IMR-90 (cell line): ENCODE results near the gene CAMKMT. TPM values are rescaled to one million over a fixed set of nuclear protein-coding genes. Genes with fewer than 3 reads are reported as not detected.
A peak's percentile ranks its signal among the peaks of the same experiment; 100 is the strongest.

Source experiments
- ATAC-seq: fragments of 200-7000 bp; cut with Tn5 transposase; 2 replicates; pipeline ENCODE4 v1.9.1; 2020; ENCODE audit warnings: low read depth, mild to moderate bottlenecking, moderate library complexity
- BruUV-seq: library from RNA; stranded (reverse); fragments of 400-500 nt; replicated peaks from 2 replicates; lab custom pipeline; 2021; lab: Mats Ljungman, UMichigan
- CTCF ChIA-PET: fragments of 300-600 bp; formaldehyde crosslinking; extraction: SDS; loops from one replicate; lab custom pipeline; 2021; ENCODE audit warnings: antibody characterized with exemption; lab: Yijun Ruan, JAX
- POLR2A ChIA-PET: fragments of 300-600 bp; sonication (Branson Sonifier 250); formaldehyde crosslinking; loops from one replicate; lab custom pipeline; 2022; ENCODE audit warnings: antibody characterized with exemption; ENCODE audit not compliant: unreplicated experiment; lab: Charles Lee
- DNase-seq: peaks from one replicate; pipeline ENCODE4 v3.0.0; 2013
- H2AFZ ChIP-seq: replicated peaks from 2 replicates; pipeline ENCODE3; 2013; ENCODE audit warnings: low read length, mild to moderate bottlenecking; ENCODE audit not compliant: poor library complexity
- H2AK5ac ChIP-seq: 2 replicates; pipeline ENCODE4 v1.6.1; 2013; ENCODE audit warnings: low read depth, low read length, inconsistent platforms
- H2AK9ac ChIP-seq: replicated peaks from 2 replicates; pipeline ENCODE3; 2013; ENCODE audit warnings: mild to moderate bottlenecking, low read depth, low read length, moderate library complexity; ENCODE audit not compliant: poor library complexity
- H2BK120ac ChIP-seq: 2 replicates; pipeline ENCODE4 v1.6.1; 2013; ENCODE audit warnings: low read depth, low read length, inconsistent platforms
- H2BK15ac ChIP-seq: 3 replicates; pipeline ENCODE4 v1.6.1; 2013; ENCODE audit warnings: low read depth, low read length, inconsistent platforms
- H2BK20ac ChIP-seq: 2 replicates; pipeline ENCODE4 v1.6.1; 2013; ENCODE audit warnings: low read depth, mild to moderate bottlenecking, inconsistent platforms, low read length, moderate library complexity
- H2BK5ac ChIP-seq: 2 replicates; pipeline ENCODE4 v1.6.1; 2013; ENCODE audit warnings: mild to moderate bottlenecking, low read depth, low read length, inconsistent platforms; ENCODE audit not compliant: poor library complexity, severe bottlenecking
- H3K14ac ChIP-seq: replicated peaks from 2 replicates; pipeline ENCODE4 v1.6.1; 2013; ENCODE audit warnings: low read depth, low read length, inconsistent platforms
- H3K18ac ChIP-seq: 2 replicates; pipeline ENCODE4 v1.6.1; 2013; ENCODE audit warnings: low read depth, low read length, control low read depth
- H3K23ac ChIP-seq: 2 replicates; pipeline ENCODE4 v1.6.1; 2013; ENCODE audit warnings: low read depth, low read length, inconsistent platforms
- H3K27ac ChIP-seq: 2 replicates; pipeline ENCODE4 v1.5.1; 2013; ENCODE audit warnings: mild to moderate bottlenecking, control low read depth, low read length; ENCODE audit not compliant: insufficient read depth
- H3K27me3 ChIP-seq: 2 replicates; pipeline ENCODE4 v1.6.1; 2013; ENCODE audit warnings: low read length; ENCODE audit not compliant: control insufficient read depth, insufficient read depth
- H3K36me3 ChIP-seq: 2 replicates; pipeline ENCODE4 v1.6.1; 2013; ENCODE audit warnings: low read length, mixed read lengths; ENCODE audit not compliant: control insufficient read depth, insufficient read depth
- H3K4ac ChIP-seq: 2 replicates; pipeline ENCODE4 v1.6.1; 2013; ENCODE audit warnings: low read depth, low read length, inconsistent platforms
- H3K4me1 ChIP-seq: 2 replicates; pipeline ENCODE4 v1.6.1; 2013; ENCODE audit warnings: low read length, mixed read lengths; ENCODE audit not compliant: control insufficient read depth, insufficient read depth
- H3K4me2 ChIP-seq: 2 replicates; pipeline ENCODE4 v1.6.1; 2013; ENCODE audit warnings: low read depth, mild to moderate bottlenecking, control low read depth, low read length, moderate library complexity
- H3K4me3 ChIP-seq: 2 replicates; pipeline ENCODE4 v1.5.1; 2013; ENCODE audit warnings: low read depth, mild to moderate bottlenecking, control low read depth, low read length, moderate library complexity; ENCODE audit not compliant: insufficient read depth
- H3K56ac ChIP-seq: 2 replicates; pipeline ENCODE4 v1.6.1; 2013; ENCODE audit warnings: low read length, inconsistent platforms; ENCODE audit not compliant: insufficient read depth; ENCODE audit errors: extremely low read depth
- H3K79me1 ChIP-seq, 2 experiments: 2 replicates each; pipeline ENCODE4 v1.6.1; 2013; ENCODE audit warnings: low read length in 2 of 2, inconsistent platforms in 1 of 2, low read depth in 1 of 2
- H3K9ac ChIP-seq: 2 replicates; pipeline ENCODE4 v1.6.1; 2013; ENCODE audit warnings: low read depth, low read length, control low read depth
- H3K9me1 ChIP-seq: 2 replicates; pipeline ENCODE4 v1.6.1; 2013; ENCODE audit warnings: low read length, inconsistent platforms; ENCODE audit not compliant: insufficient read depth
- H3K9me3 ChIP-seq: 2 replicates; pipeline ENCODE4 v1.6.1; 2013; ENCODE audit warnings: low read length; ENCODE audit not compliant: control insufficient read depth, insufficient read depth
- H4K20me1 ChIP-seq: 2 replicates; pipeline ENCODE4 v1.6.1; 2013; ENCODE audit warnings: low read length, inconsistent platforms; ENCODE audit not compliant: insufficient read depth
- H4K5ac ChIP-seq: 2 replicates; pipeline ENCODE4 v1.6.1; 2013; ENCODE audit warnings: mild to moderate bottlenecking, low read depth, low read length, control low read depth
- H4K8ac ChIP-seq, 2 experiments: 2 replicates each; pipeline ENCODE4 v1.6.1; 2013; ENCODE audit warnings: low read depth in 2 of 2, low read length in 2 of 2, control low read depth in 1 of 2, inconsistent platforms in 1 of 2
- H4K91ac ChIP-seq: 2 replicates; pipeline ENCODE4 v1.6.1; 2013; ENCODE audit warnings: low read depth, low read length, inconsistent platforms; ENCODE audit not compliant: insufficient read depth
- CHD1 ChIP-seq: IDR thresholded peaks from 2 replicates; pipeline ENCODE4 v1.6.1; 2012; ENCODE audit warnings: low read depth, low read length, improper control_type of control experiment
- MAFK ChIP-seq: IDR thresholded peaks from 2 replicates; pipeline ENCODE4 v1.6.1; 2012; ENCODE audit warnings: low read depth, low read length, improper control_type of control experiment
- WGBS, 2 experiments: methylation state at CpG; one replicate each; pipeline versions ENCODE4 v1.1.5 to v1.1.7; 2013; ENCODE audit warnings: missing lambda C conversion rate in 2 of 2; ENCODE audit not compliant: insufficient read length in 1 of 2; ENCODE audit errors: extremely low coverage in 2 of 2; 5-methylcytosine and 5-hydroxymethylcytosine counted together
- dilution Hi-C: fragments of 300-500 bp; cut with HindIII; formaldehyde crosslinking; loops from one replicate; pipeline ENCODE4 v1.14.3; 2018; ENCODE audit warnings: low sequenced_read_pairs; ENCODE audit not compliant: unreplicated experiment
- in situ Hi-C: fragments of 300-500 bp; cut with MboI; formaldehyde crosslinking; loops from 3 replicates; pipeline ENCODE4 v1.14.3; 2019; ENCODE audit warnings: low sequenced_read_pairs, inconsistent platforms, mixed read lengths
- intact Hi-C: fragments of 100-400 bp; cut with micrococcal nuclease; formaldehyde crosslinking; loops from 2 replicates; pipeline ENCODE4 v1.10.0; 2022
- polyA plus RNA-seq, 3 experiments: library from polyadenylated mRNA; depleted of rRNA; stranded (reverse); fragments of >200 nt; gene quantifications; 2 replicates each; pipeline ENCODE4 v1.2.3, GENCODE V29; 2012; ENCODE audit warnings: low replicate concordance in 1 of 3
- total RNA-seq: library from RNA; depleted of rRNA; stranded (reverse); fragments of >200 nt; gene quantifications from 2 replicates; pipeline ENCODE4 v1.2.3, GENCODE V29; 2012

CAMKMT gene
- total and polyA plus RNA-seq, 2 of the 4 experiments (the other 2 are of a cell fraction): 4.4 to 6.8 TPM

GRCh38 chr2:44450082-44450481, 88.3 kb downstream of the CAMKMT start:
- Histone ChIP-seq H4K20me1 (no peaks in the 10 kb centered on the region), H3K36me3 (no peaks in the 10 kb centered on the region), H2AK9ac (no peak overlapping the region), H2AFZ (no peak overlapping the region), H3K4me3 (no peak overlapping the region), H2AK5ac (no peak overlapping the region), H3K23ac (no peak overlapping the region), H4K8ac (no peak overlapping the region), H3K9ac (no peak overlapping the region), H3K4me1 (no peaks in the 10 kb centered on the region), H2BK120ac (no peak overlapping the region), H3K14ac (no peak overlapping the region), H3K79me1 (no peaks in the 10 kb centered on the region), H2BK20ac (no peak overlapping the region), H4K91ac (no peak overlapping the region), H2BK15ac (no peak overlapping the region), H3K9me1 (no peaks in the 10 kb centered on the region), H4K5ac (no peak overlapping the region), H3K9me3 (no peaks in the 10 kb centered on the region), H3K56ac (no peak overlapping the region), H3K27me3 (no peaks in the 10 kb centered on the region), H2BK5ac (no peak overlapping the region), H3K27ac (no peak overlapping the region), H3K18ac (no peak overlapping the region), H3K4ac (no peak overlapping the region), H3K4me2 (no peak overlapping the region)
- POLR2A ChIA-PET: interaction anchor here (0.6 kb wide), 1 partner anchor 1010 kb away, joined by 3 read pairs; no protein-coding TSS in a partner anchor
- DNase-seq: no peak
- no TSS peak for BruUV-seq
- CTCF ChIA-PET: no interaction called here
- ATAC-seq: no peak
- dilution Hi-C loops: no loop called here
- TF ChIP-seq MAFK (peak; percentile 38; the same call in 1 of the 2 replicates), CHD1 (no peak)
- WGBS, 2 experiments: 80% methylated on average over 1 of the region's 3 CpGs; no CpG with 5 or more reads in 1 of the 2 experiments
- in situ Hi-C loops: no loop called here
- intact Hi-C loops: no loop called here
